Activated effector memory CD4-positive, alpha-beta T cell treated with Interleukin-2 at 50 U/mL for 16 hours (primary cell): ENCODE results near the gene ERLEC1.
"Not testable (repeated sequence)": the region's sequence is repeated elsewhere in the genome, so short reads cannot be mapped to it uniquely, and the experiment has no call there.

Experiments used
- DNase-seq: peaks from one replicate; pipeline ENCODE4 v3.0.0-alpha.2; 2020

The ERLEC1 gene, protein sequence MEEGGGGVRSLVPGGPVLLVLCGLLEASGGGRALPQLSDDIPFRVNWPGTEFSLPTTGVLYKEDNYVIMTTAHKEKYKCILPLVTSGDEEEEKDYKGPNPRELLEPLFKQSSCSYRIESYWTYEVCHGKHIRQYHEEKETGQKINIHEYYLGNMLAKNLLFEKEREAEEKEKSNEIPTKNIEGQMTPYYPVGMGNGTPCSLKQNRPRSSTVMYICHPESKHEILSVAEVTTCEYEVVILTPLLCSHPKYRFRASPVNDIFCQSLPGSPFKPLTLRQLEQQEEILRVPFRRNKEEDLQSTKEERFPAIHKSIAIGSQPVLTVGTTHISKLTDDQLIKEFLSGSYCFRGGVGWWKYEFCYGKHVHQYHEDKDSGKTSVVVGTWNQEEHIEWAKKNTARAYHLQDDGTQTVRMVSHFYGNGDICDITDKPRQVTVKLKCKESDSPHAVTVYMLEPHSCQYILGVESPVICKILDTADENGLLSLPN

GRCh38 chr2:53786705-53787613 is at the start of gene ERLEC1, which contains the start of gene ASB3:
TSS of gene ERLEC1 (plus strand) at chr2:53787044. CDS start at chr2:53787211, 167 bp downstream.
TSS of gene ASB3 (minus strand) at chr2:53786953. CDS start at chr2:53765572, 21,381 bp downstream.
- peak; percentile 80 for DNase-seq

GRCh38 chr2:53737091-53737490 is 49.8 kb upstream of the ERLEC1 start:
- DNase-seq = no peak

DNA sequence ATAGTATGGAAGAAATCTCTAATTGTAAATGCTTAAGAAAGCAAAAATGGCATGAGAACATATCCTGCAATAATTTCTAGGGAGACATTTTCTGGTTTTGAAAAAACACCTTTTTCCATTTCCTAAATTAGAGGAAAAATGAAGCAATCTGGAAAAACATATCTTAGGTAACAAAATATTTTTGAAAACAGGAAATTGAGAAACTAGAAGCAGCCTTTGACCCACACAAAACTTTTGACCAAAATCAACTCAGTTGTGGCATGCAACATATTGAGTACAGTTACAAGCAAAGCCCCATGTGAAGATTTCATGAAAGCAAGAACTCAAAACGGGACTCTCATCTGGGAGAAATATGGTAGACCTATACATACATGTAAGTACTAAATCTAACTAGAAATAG is 47.8 kb upstream of the ERLEC1 start:
- DNase-seq = no peak

DNA sequence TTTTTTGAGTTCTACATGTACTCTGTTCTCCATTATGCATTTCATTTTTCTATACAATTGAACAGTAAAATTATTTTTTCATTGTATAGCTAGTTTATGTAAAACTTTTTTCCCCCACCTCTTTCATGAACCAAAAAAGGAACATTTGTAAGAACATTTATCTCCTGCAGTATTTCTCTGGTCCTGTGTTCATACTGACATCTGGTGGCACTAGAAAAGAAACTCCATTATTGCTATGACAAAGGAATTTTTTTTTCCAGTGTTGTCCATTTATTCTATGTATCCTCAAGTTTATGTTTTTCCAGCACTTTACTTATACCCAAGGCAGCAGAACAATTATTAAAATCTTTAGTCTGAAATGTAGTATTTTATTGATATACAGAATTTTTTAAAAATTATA is 46.7 kb upstream of the ERLEC1 start:
- DNase-seq = no peak

DNA sequence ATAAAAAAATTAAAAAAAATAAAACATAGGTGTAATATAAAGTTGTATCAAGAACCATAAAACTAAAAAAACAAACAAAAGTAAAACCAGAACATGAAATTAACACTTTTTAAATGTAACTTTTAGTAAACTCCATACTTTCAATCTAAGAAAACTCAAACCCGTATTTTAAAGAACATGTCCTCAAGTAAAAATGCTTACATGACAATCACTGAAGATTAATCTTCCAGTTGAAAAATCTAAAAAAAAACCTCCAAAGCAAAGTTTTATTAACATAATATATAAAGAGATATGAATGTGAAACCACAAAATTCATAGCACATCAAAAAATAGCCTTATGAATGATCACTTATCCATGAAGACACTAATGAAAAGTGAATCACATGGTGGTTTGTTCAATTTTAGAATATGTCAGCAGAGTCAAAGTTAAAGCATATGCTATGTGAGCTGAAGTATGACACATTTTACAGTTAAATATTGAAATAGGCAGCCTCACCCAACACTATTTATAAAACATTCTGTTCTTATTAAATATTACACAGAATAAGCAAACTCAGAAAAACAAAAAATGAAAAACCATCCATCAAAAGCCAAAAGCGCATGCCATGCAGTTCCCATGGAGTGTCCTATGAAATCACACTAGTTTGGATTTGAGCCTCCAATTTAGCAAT is 42.3 kb upstream of the ERLEC1 start:
- no peak for DNase-seq

- DNase-seq = no peak
Measured at GRCh38 chr2:53750041-53750768, 36.6 kb upstream of the ERLEC1 start.

DNA sequence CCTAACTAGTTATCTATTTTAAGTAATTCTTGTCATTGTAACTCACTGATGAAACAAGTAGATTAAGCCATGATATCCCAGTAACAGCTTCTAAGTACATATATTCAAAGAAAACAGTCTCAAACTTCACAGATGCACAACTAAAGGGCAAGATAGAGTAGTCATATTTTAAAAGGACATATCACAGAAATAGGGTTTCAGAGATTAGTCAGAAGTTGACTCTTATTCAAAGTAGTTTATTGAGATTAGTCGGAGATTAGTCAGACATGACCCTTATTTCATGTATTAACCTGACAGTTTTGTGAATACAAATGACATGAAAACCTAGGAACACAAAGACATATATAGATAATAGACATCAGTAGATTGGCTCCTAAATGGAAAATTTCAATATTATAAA is 35.1 kb upstream of the ERLEC1 start:
- DNase-seq = no peak

DNA sequence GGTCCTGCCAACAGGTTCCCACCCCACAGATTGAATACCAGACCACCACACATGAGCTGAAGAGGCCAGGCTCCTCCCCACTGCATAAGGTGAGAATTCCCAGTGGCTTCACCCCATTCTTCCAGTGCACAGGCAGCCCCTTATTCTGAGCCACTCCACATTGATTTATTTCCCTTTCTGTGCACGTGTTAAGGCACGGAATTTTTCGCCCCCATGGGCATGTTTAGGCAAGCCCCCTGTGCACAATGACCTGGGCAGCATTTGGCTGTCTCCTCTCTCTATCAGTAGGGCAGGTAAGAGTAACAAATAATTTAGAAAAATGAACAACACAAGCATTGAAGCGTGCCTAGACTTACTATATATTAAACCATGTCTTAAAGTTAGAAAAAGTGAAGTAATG is 34.5 kb upstream of the ERLEC1 start:
- DNase-seq = no peak

DNA sequence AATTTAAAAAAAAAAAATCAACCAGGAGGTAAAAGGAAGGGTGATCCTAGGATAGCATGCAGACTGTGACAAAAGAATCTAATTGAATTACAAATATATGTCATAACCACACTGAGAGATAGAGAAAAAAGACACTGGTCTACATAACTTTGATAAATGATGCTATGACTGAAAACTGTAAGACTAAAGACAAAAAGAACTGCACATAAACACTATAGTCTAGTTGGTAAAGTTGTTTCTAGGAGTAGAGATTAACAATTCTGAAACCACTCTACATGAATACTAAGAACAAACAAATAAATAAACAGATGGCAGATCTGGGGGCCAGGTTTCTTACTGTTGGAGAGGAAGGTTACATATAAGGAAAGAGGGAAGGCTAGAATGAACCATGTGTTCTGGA is 33.8 kb upstream of the ERLEC1 start:
- DNase-seq = no peak

- no peak for DNase-seq
Measured at GRCh38 chr2:53755121-53755520, 31.7 kb upstream of the ERLEC1 start.

GRCh38 chr2:53756644-53757043 is 30.2 kb upstream of the ERLEC1 start:
- no peak for DNase-seq

DNA sequence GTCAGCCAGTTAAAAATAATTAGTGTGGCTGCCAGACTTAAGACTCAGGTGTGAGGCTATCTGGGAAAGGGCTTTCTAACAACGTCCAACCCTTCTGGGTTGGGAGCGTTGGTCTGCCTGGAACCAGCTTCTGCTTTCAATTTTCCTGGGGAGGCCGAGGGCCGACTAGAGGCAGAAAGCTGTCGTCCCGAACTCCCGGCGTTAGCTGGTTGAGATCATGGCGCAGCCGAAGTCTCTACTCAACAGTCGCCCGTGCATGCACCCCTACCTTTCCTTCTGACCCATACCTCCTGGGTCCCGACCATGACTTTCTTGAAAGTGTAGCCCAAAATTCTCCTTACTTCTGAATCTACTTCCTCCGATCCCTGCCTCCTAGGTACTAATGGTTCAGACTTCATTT is 29.6 kb upstream of the ERLEC1 start:
- DNase-seq = not testable (repeated sequence)

DNA sequence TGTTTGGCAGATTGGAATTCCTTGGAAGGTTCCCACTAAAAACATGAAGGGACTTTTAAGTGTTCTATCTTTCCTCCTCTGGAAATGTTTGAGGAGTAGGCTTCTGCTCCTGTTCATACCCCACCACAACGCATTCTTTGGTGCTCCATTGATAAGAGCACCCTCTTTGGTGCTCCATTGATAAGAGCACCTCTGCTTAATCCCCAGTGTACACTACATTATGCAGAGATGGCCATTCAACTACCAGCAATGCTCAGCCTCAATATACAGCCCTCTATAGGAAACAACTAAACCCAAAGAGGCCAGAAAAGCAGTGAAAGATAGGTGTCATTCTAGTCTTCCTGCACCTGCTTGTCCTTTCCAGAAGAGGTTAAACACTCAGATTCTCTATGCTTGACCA is 21.1 kb upstream of the ERLEC1 start:
- DNase-seq = no peak

- peak; percentile 71 for DNase-seq
Measured at GRCh38 chr2:53767405-53768241, 19.2 kb upstream of the ERLEC1 start, which contains the start of gene CHAC2. TSS of gene CHAC2 (plus strand) at chr2:53767804. CDS start at chr2:53767887, 83 bp downstream.

- DNase-seq = no peak
Measured at GRCh38 chr2:53768242-53768542, 18.7 kb upstream of the ERLEC1 start.

DNA sequence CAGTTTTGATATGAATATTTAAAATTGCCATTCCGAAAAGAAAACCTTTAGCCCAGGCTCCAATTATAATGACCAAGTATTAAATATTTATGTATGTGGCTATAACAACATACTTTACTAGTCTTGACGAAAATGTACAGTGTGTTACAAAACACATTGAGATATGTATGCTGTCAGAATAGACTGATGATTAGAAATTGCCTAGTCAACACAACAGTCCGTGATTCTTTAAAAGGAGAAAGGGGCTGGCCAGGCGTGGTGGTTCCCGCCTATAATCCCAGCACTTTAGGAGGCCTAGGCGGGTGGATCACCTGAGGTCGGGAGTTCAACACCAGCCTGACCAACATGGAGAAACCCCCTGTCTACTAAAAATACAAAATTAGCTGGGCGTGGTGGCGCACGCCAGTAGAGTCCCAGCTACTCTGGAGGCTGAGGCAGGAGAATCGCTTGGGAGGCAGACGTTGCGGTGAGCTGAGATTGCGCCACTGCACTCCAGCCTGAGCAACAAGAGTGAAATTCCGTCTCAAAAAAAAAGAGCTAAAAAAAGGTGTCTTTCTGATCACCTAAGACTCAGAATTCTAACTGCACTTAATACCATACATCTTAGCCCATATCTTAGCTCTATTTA is 17.4 kb upstream of the ERLEC1 start:
- DNase-seq = no peak

DNA sequence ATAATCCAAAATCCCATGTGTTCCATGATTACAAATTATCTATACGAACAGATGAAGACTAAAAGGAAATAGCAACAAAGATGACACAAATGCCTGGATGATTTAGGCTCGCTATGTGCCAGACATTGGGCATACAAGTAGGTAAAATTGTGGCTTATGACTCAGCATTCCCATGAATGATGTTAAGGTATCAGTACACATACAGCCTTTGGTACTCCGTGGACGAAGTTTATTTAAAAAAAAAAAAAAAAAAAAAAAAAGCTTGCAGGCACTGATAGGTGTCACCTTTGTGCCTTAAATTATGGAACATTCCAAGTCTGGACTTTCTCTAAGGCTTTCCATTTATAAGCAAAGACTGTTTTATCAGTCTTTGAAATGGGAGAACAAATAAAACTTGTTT is 16.6 kb upstream of the ERLEC1 start:
- DNase-seq = no peak

DNA sequence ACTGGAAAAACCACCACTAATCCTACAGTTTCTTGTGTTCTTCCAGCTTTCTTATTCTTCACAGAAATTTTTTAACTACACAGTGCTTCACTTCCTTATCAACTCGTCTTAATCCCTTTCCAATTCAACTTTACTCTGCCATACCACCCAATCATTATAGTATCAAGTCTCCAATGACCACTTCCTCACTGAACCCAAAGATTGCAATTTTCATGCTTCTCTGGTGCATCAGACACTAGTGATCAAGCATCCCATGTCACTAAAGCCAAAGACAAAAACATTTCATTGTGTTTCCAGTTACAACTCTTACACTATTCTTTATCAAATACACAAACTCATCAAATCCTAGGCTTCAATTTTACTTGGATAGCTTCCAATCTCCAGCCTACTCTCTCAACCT is 9.7 kb upstream of the ERLEC1 start:
- DNase-seq = no peak

GRCh38 chr2:53778536-53779162 is 8.2 kb upstream of the ERLEC1 start:
- no peak for DNase-seq

DNA sequence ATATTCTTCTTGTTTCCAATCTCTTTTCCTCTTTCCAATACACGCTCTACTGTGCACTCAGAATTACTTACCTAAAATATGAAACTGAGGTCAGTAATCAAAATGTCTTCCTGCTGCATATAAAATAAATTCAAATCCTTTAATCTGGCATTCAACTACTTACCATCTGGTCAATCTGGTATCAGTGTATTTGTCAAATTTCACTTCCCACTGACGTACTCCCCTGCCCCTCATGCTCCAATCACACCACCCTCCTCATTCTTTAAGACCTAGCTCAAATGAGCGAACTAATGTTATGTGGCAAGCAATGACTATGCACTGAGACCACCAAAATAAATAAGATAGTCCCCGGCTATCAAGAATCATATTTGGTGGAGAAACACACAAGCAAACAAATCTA is 6.8 kb upstream of the ERLEC1 start:
- no peak for DNase-seq

DNA sequence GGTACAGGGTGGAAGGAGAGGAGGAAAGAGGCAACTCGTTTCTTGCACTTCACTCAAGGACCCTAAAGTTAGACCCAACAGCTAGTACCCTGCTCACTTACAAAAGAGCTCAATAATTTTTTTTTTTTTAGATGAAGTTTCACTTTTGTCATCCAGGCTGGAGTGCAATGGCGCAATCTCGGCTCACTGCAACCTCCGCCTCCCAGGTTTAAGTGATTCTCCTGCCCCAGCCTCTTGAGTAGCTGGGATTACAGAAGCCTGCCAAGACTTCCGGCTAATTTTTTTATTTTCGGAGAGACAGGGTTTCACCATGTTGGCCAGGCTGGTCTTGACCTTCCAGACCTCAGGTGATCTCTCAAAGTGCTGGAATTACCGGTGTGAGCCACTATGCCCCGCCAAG is 4.2 kb upstream of the ERLEC1 start:
- DNase-seq = no peak
